GM23338 (cell line): ENCODE measurements around the gene PDIA4. TPM values are rescaled to one million over a fixed set of nuclear protein-coding genes. Genes with fewer than 3 reads are reported as not detected.

ENCODE experiments used
- ATAC-seq: fragments of 200-7000 bp; cut with Tn5 transposase; 3 replicates; pipeline ENCODE4 v1.9.1; 2020
- DNase-seq: peaks from one replicate; pipeline ENCODE4 v3.0.0-alpha.2; 2015; ENCODE audit warnings: low spot score
- H2AFZ ChIP-seq: fragments of 200-600 bp; sonication (generic); 2 replicates; pipeline ENCODE4 v1.8.0; 2016; ENCODE audit warnings: antibody characterized with exemption, mild to moderate bottlenecking, moderate library complexity
- H3F3A ChIP-seq: fragments of 200-600 bp; sonication (generic); replicated peaks from 2 replicates; pipeline ENCODE4 v1.8.0; 2017; ENCODE audit warnings: antibody characterized with exemption, mixed run types, low read depth
- H3K27ac ChIP-seq: fragments of 200-600 bp; sonication (generic); 2 replicates; pipeline ENCODE4 v1.6.1; 2016; ENCODE audit warnings: low read depth
- H3K27me3 ChIP-seq: fragments of 200-600 bp; sonication (generic); 2 replicates; pipeline ENCODE4 v1.8.0; 2016; ENCODE audit warnings: mild to moderate bottlenecking, mixed run types, moderate library complexity; ENCODE audit not compliant: insufficient read depth
- H3K36me3 ChIP-seq: fragments of 200-600 bp; sonication (generic); 2 replicates; pipeline ENCODE4 v1.8.0; 2016; ENCODE audit warnings: mild to moderate bottlenecking; ENCODE audit not compliant: insufficient read depth
- H3K4me1 ChIP-seq: fragments of 200-600 bp; sonication (generic); 2 replicates; pipeline ENCODE4 v1.8.0; 2016; ENCODE audit warnings: mild to moderate bottlenecking, moderate library complexity; ENCODE audit not compliant: insufficient read depth
- H3K4me2 ChIP-seq: fragments of 200-600 bp; sonication (generic); 2 replicates; pipeline ENCODE4 v1.7.1; 2017; ENCODE audit warnings: mixed run types
- H3K4me3 ChIP-seq: fragments of 200-600 bp; sonication (generic); 2 replicates; pipeline ENCODE4 v1.6.1; 2016; ENCODE audit warnings: mixed run types
- H3K79me2 ChIP-seq: fragments of 200-600 bp; sonication (generic); replicated peaks from 2 replicates; pipeline ENCODE4 v1.8.0; 2017; ENCODE audit warnings: mild to moderate bottlenecking; ENCODE audit not compliant: insufficient read depth
- H3K9me2 ChIP-seq: fragments of 200-600 bp; sonication (generic); 2 replicates; pipeline ENCODE4 v1.8.0; 2017; ENCODE audit not compliant: insufficient read depth
- H4K20me1 ChIP-seq: fragments of 200-600 bp; sonication (generic); replicated peaks from 2 replicates; pipeline ENCODE4 v1.8.0; 2017; ENCODE audit warnings: mild to moderate bottlenecking; ENCODE audit not compliant: insufficient read depth
- H3K27ac Mint-ChIP-seq: 2 replicates; pipeline ENCODE4 v1.8.0; 2020; ENCODE audit warnings: inconsistent platforms, mild to moderate bottlenecking, moderate library complexity, mixed read lengths
- H3K27me3 Mint-ChIP-seq: 3 replicates; pipeline ENCODE4 v1.8.0; 2022; ENCODE audit warnings: low read depth, mild to moderate bottlenecking, moderate library complexity, mixed read lengths, inconsistent platforms; ENCODE audit not compliant: insufficient read depth, poor library complexity
- H3K36me3 Mint-ChIP-seq: 3 replicates; pipeline ENCODE4 v1.8.0; 2021; ENCODE audit warnings: low read depth, mild to moderate bottlenecking, inconsistent platforms, moderate library complexity, mixed read lengths
- H3K4me1 Mint-ChIP-seq: 3 replicates; pipeline ENCODE4 v1.8.0; 2020; ENCODE audit warnings: mild to moderate bottlenecking, inconsistent platforms, mixed read lengths
- H3K4me3 Mint-ChIP-seq: 3 replicates; pipeline ENCODE4 v1.8.0; 2021; ENCODE audit warnings: moderate library complexity, mild to moderate bottlenecking, inconsistent platforms, mixed read lengths
- H3K9me3 Mint-ChIP-seq: 3 replicates; pipeline ENCODE4 v1.8.0; 2020; ENCODE audit warnings: moderate library complexity, mild to moderate bottlenecking, inconsistent platforms, mixed read lengths
- CREB1 ChIP-seq: fragments of 250-450 bp; sonication (Bioruptor Pico); IDR thresholded peaks from 2 replicates; pipeline ENCODE4 v1.5.0; 2020; ENCODE audit warnings: low read depth, mild to moderate bottlenecking, moderate library complexity
- CTCF ChIP-seq, 2 experiments: fragments of 200-600 bp in 1 of 2; sonication (generic) in 1 of 2; conservative IDR thresholded peaks; 2 replicates each; pipeline versions ENCODE4 v1.5.1 to v1.6.1; 2016 to 2017; ENCODE audit warnings: antibody characterized with exemption in 2 of 2, low read depth in 2 of 2, mild to moderate bottlenecking in 2 of 2, moderate library complexity in 1 of 2
- ETS1 ChIP-seq: IDR thresholded peaks from 2 replicates; pipeline ENCODE4 v1.6.1; 2016; ENCODE audit warnings: antibody characterized with exemption
- EZH2 ChIP-seq: fragments of 200-600 bp; sonication (generic); IDR thresholded peaks from one replicate; pipeline ENCODE4 v1.8.0; 2017; ENCODE audit warnings: antibody characterized with exemption, mild to moderate bottlenecking, low read depth; ENCODE audit not compliant: unreplicated experiment
- EZH2phosphoT487 ChIP-seq: fragments of 200-600 bp; sonication (generic); IDR thresholded peaks from one replicate; pipeline ENCODE4 v1.8.1; 2018; ENCODE audit warnings: antibody characterized with exemption; ENCODE audit not compliant: unreplicated experiment
- JUNB ChIP-seq: IDR thresholded peaks from one replicate; pipeline ENCODE4 v1.6.1; 2016; ENCODE audit warnings: antibody characterized with exemption; ENCODE audit not compliant: unreplicated experiment
- NANOG ChIP-seq: IDR thresholded peaks from 2 replicates; pipeline ENCODE4 v1.6.1; 2016; ENCODE audit warnings: antibody characterized with exemption, borderline replicate concordance
- POLR2AphosphoS5 ChIP-seq: IDR thresholded peaks from 2 replicates; pipeline ENCODE4 v1.6.1; 2016; ENCODE audit warnings: antibody characterized with exemption, low read depth
- REST ChIP-seq: IDR thresholded peaks from one replicate; pipeline ENCODE4 v1.6.1; 2018; ENCODE audit warnings: antibody characterized with exemption; ENCODE audit not compliant: unreplicated experiment
- STAT1 ChIP-seq: IDR thresholded peaks from one replicate; pipeline ENCODE4 v1.6.1; 2016; ENCODE audit warnings: antibody characterized with exemption; ENCODE audit not compliant: unreplicated experiment
- ZNF114 ChIP-seq: fragments of 250-450 bp; sonication (Bioruptor Pico); IDR thresholded peaks from 2 replicates; pipeline ENCODE4 v1.5.0; 2020; ENCODE audit warnings: mild to moderate bottlenecking, moderate library complexity
- ZNF331 ChIP-seq: fragments of 250-450 bp; sonication (Bioruptor Pico); IDR thresholded peaks from 2 replicates; pipeline ENCODE4 v1.5.0; 2020; ENCODE audit warnings: low read depth, mild to moderate bottlenecking, moderate library complexity
- ZNF462 ChIP-seq: fragments of 250-450 bp; sonication (Bioruptor Pico); IDR thresholded peaks from 2 replicates; pipeline ENCODE4 v1.5.0; 2020; ENCODE audit warnings: mild to moderate bottlenecking, moderate library complexity
- polyA plus RNA-seq: library from polyadenylated mRNA; unstranded; fragments of >200 nt; fragmentation: Nextera tagmentation; extraction: Ambion mirVana; gene quantifications from 2 replicates; pipeline ENCODE4 v1.2.1, GENCODE V29; 2016
- total RNA-seq: library from RNA; depleted of rRNA; stranded (reverse); fragments of >200 nt; shearing (Covaris generic); gene quantifications from 2 replicates; pipeline ENCODE4 v1.2.3, GENCODE V29; 2014

Gene PDIA4
- total and polyA plus RNA-seq, 2 experiments from 2014 or later, result 196 to 332 TPM

GRCh38 chr7:149050941-149051340 is 22.6 kb upstream of the PDIA4 start:
- H3K4me2 ChIP-seq, result no peak overlapping the region
- no peak for DNase-seq
- H3K4me1 ChIP-seq, result no peaks in the 10 kb centered on the region
- Mint-ChIP-seq H3K4me3 (no peak overlapping the region), H3K9me3 (no peaks in the 10 kb centered on the region), H3K36me3 (no peaks in the 10 kb centered on the region), H3K27me3 (peaks cover 2% of the 10 kb centered on the region), H3K27ac (no peak overlapping the region), H3K4me1 (no peaks in the 10 kb centered on the region)
- H3K4me3 ChIP-seq, result no peak overlapping the region
- no peaks in the 10 kb centered on the region for H3F3A ChIP-seq
- H3K27me3 ChIP-seq, result no peaks in the 10 kb centered on the region
- no peak overlapping the region for H2AFZ ChIP-seq
- TF ChIP-seq ZNF462 (CRISPR knock-in tag) (no peak), POLR2AphosphoS5 (no peak), CTCF (conservative IDR thresholded peaks at IDR 0.05; ENCODE audit: low read depth in 2 of 2) (no peak), JUNB (no peak), EZH2 (no peak), STAT1 (no peak), ETS1 (no peak), EZH2phosphoT487 (no peak), NANOG (no peak), CREB1 (CRISPR knock-in tag) (no peak), ZNF114 (CRISPR knock-in tag) (no peak), ZNF331 (no peak), REST (no peak)
- ATAC-seq, result no peak
- no peak overlapping the region for H3K27ac ChIP-seq
- no peaks in the 10 kb centered on the region for H4K20me1 ChIP-seq
- H3K79me2 ChIP-seq, result no peaks in the 10 kb centered on the region
- no peaks in the 10 kb centered on the region for H3K9me2 ChIP-seq
- H3K36me3 ChIP-seq, result no peaks in the 10 kb centered on the region
